Testis (tissue), 2 donors: Measurements from ENCODE around the gene ACTA2.
"Not testable (repeated sequence)": the region's sequence is repeated elsewhere in the genome, so short reads cannot be mapped to it uniquely, and the experiment has no call there.

Experiments used
- POLR2A ChIP-seq: fragments of 450-650 bp; IDR thresholded peaks from one replicate; pipeline ENCODE4 v1.6.1; 2017; ENCODE audit warnings: antibody characterized with exemption, mild to moderate bottlenecking, moderate library complexity
- TF ChIP-seq, protein P1 (sequence below), 3 experiments: fragments of 450-650 bp in 2 of 3; fragments of 200-600 bp in 1 of 3; sonication (generic) in 1 of 3; IDR thresholded peaks; one replicate each; pipeline ENCODE4 v1.5.1; 2016 to 2019; ENCODE audit warnings: antibody characterized with exemption in 3 of 3, mild to moderate bottlenecking in 2 of 3, moderate library complexity in 1 of 3

DNA sequence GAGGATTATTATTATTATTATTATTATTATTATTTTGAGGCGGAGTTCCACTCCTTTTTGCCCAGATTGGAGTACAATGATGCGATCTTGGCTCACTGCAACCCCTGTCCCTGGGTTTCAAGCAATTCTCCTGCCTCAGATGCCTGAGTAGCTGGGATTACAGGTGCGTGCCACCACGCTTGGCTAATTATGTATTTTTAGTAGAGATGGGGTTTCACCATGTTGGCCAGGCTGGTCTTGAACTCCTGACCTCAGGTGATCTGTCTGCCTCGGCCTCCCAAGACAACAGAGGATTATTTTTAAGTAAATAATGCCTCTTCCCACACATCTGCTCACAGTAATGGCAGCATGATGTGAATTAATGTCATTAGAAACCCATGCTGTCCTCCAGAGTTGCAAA is 20.5 kb downstream of the ACTA2 start:
- TF ChIP-seq, protein P1, sequence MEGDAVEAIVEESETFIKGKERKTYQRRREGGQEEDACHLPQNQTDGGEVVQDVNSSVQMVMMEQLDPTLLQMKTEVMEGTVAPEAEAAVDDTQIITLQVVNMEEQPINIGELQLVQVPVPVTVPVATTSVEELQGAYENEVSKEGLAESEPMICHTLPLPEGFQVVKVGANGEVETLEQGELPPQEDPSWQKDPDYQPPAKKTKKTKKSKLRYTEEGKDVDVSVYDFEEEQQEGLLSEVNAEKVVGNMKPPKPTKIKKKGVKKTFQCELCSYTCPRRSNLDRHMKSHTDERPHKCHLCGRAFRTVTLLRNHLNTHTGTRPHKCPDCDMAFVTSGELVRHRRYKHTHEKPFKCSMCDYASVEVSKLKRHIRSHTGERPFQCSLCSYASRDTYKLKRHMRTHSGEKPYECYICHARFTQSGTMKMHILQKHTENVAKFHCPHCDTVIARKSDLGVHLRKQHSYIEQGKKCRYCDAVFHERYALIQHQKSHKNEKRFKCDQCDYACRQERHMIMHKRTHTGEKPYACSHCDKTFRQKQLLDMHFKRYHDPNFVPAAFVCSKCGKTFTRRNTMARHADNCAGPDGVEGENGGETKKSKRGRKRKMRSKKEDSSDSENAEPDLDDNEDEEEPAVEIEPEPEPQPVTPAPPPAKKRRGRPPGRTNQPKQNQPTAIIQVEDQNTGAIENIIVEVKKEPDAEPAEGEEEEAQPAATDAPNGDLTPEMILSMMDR (IDR thresholded peaks at IDR 0.05) = not testable (repeated sequence)
- TF ChIP-seq POLR2A = not testable (repeated sequence)
